Suprapubic skin (tissue), 4 donors: ENCODE measurements around the gene DRG2.

Experiments
- CTCF ChIP-seq, 2 donors: fragments of 200-600 bp in 1 of 2; fragments of 450-650 bp in 1 of 2; sonication (generic) in 1 of 2; IDR thresholded peaks; one replicate each; pipeline ENCODE4 v1.5.1; 2016 to 2019; ENCODE audit warnings: antibody characterized with exemption in 2 of 2, mild to moderate bottlenecking in 1 of 2, moderate library complexity in 1 of 2
- EP300 ChIP-seq: sonication (generic); formaldehyde crosslinking; IDR thresholded peaks from one replicate; pipeline ENCODE4 v1.6.1; 2017; ENCODE audit warnings: antibody characterized with exemption
- POLR2A ChIP-seq, 2 donors: fragments of 450-650 bp; IDR thresholded peaks; one replicate each; pipeline ENCODE4 v1.6.1; 2017; ENCODE audit warnings: antibody characterized with exemption in 2 of 2, mild to moderate bottlenecking in 2 of 2, moderate library complexity in 2 of 2
- POLR2AphosphoS5 ChIP-seq, 3 donors: sonication (generic); formaldehyde crosslinking; IDR thresholded peaks; one replicate each; pipeline ENCODE4 v1.6.1; 2017; ENCODE audit warnings: antibody characterized with exemption in 3 of 3

- no peak for TF ChIP-seq CTCF (IDR thresholded peaks at IDR 0.05)
- TF ChIP-seq EP300: no peak
- TF ChIP-seq POLR2AphosphoS5 (IDR thresholded peaks at IDR 0.05): no peak
- no peak for TF ChIP-seq POLR2A (IDR thresholded peaks at IDR 0.05)
Observed at GRCh38 chr17:18117533-18117932, 29.8 kb downstream of the DRG2 start.
